GM23338 (cell line): ENCODE measurements around the gene PAX2.

Source experiments
- EZH2 ChIP-seq: fragments of 200-600 bp; sonication (generic); IDR thresholded peaks from one replicate; pipeline ENCODE4 v1.8.0; 2017; ENCODE audit warnings: antibody characterized with exemption, mild to moderate bottlenecking, low read depth; ENCODE audit not compliant: unreplicated experiment
- NANOG ChIP-seq: IDR thresholded peaks from 2 replicates; pipeline ENCODE4 v1.6.1; 2016; ENCODE audit warnings: antibody characterized with exemption, borderline replicate concordance
- TF ChIP-seq, protein P1 (sequence below), 2 experiments: fragments of 200-600 bp in 1 of 2; sonication (generic) in 1 of 2; conservative IDR thresholded peaks; 2 replicates each; pipeline versions ENCODE4 v1.5.1 to v1.6.1; 2016 to 2017; ENCODE audit warnings: antibody characterized with exemption in 2 of 2, low read depth in 2 of 2, mild to moderate bottlenecking in 2 of 2, moderate library complexity in 1 of 2

DNA sequence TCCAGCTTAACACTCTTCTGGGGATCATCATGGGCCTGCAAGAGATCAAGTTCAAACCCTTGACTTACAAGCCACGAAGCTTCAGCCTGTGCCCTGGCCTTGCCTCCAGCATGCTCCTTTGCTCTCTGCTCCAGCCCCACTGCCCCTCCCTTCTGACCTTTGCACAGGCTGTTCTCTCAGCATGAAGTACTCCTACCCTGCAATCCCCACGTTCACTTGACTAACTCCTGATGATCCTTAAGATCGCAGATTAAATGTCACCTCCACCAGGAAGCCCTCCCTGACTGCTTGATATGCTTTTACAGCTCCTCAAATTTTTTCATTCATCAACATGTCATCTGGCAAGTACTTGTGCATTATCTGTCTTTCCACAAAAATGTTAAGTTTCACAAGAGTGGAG lies 91.9 kb downstream of the PAX2 start:
- TF ChIP-seq EZH2 (no peak), NANOG (no peak)
- TF ChIP-seq, protein P1, sequence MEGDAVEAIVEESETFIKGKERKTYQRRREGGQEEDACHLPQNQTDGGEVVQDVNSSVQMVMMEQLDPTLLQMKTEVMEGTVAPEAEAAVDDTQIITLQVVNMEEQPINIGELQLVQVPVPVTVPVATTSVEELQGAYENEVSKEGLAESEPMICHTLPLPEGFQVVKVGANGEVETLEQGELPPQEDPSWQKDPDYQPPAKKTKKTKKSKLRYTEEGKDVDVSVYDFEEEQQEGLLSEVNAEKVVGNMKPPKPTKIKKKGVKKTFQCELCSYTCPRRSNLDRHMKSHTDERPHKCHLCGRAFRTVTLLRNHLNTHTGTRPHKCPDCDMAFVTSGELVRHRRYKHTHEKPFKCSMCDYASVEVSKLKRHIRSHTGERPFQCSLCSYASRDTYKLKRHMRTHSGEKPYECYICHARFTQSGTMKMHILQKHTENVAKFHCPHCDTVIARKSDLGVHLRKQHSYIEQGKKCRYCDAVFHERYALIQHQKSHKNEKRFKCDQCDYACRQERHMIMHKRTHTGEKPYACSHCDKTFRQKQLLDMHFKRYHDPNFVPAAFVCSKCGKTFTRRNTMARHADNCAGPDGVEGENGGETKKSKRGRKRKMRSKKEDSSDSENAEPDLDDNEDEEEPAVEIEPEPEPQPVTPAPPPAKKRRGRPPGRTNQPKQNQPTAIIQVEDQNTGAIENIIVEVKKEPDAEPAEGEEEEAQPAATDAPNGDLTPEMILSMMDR (conservative IDR thresholded peaks at IDR 0.05; ENCODE audit: low read depth in 2 of 2) = no peak
